ENCODE data around the gene C12orf56.
"Not testable (repeated sequence)": the region's sequence is repeated elsewhere in the genome, so short reads cannot be mapped to it uniquely, and the experiment has no call there.

Gene C12orf56

DNA sequence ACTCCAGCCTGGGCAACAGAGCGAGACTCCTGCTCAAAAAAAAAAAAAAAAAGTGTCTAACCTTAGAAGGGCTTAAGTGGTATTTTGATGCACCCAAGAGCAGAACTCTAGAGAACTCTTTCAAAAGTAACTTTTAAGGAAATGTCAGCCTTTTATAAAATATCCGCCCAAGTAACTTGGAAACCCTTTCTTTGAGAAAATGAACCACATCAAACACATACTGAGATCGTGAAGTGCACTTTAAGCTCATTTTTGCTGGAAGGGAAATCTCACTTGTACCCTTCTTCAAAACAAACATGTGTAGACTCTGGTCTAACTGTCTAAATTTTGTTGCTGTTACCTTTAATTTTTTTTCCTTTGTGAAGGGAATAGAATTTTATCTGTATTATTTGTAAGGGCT is 5.5 kb downstream of the C12orf56 start:
- H3K9me3 ChIP-seq (ENCODE audit: control insufficient read depth, low read length) = no peaks in the 10 kb centered on the region
- no peaks in the 10 kb centered on the region for H3K27me3 ChIP-seq (ENCODE audit: control insufficient read depth, insufficient read depth, low read length)
- TF ChIP-seq CTCF (IDR thresholded peaks at IDR 0.05) = no peak
- H2AFZ ChIP-seq = no peak overlapping the region
- H3K79me2 ChIP-seq = no peaks in the 10 kb centered on the region
- no peaks in the 10 kb centered on the region for H3K4me1 ChIP-seq
- no peak overlapping the region for H3K27ac ChIP-seq
- no peak overlapping the region for H3K4me2 ChIP-seq (ENCODE audit: low read length)
- H3K36me3 ChIP-seq (ENCODE audit: control insufficient read depth, insufficient read depth, low read length) = no peaks in the 10 kb centered on the region
- H3K9ac ChIP-seq = no peak overlapping the region
- H3K4me3 ChIP-seq (ENCODE audit: low read depth, low read length) = no peak overlapping the region

DNA sequence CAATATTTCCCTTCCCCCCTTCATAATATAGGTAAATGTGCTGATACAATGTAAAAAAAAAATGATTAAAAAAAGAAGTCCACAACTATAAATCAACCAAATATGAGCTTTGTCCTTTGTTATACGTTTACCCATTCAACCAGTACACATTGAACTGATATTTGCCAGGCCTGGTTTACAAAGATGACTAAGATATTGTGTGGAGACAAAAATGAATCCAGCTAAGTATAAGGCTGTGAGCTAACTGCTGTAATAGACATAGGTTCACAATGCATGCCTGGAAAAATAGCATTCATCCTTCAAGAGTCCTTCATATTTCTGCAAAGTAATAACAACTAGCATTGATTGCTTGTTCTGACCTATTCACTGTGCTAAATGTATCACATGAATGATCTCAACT is 6.9 kb downstream of the C12orf56 start:
- no peak overlapping the region for H2AFZ ChIP-seq
- H3K27me3 ChIP-seq (ENCODE audit: control insufficient read depth, insufficient read depth, low read length) = no peaks in the 10 kb centered on the region
- H3K36me3 ChIP-seq (ENCODE audit: control insufficient read depth, insufficient read depth, low read length) = no peaks in the 10 kb centered on the region
- H3K4me3 ChIP-seq (ENCODE audit: low read depth, low read length) = no peak overlapping the region
- no peak overlapping the region for H3K27ac ChIP-seq
- no peaks in the 10 kb centered on the region for H3K4me1 ChIP-seq
- H3K4me2 ChIP-seq (ENCODE audit: low read length) = no peak overlapping the region
- H3K79me2 ChIP-seq = no peaks in the 10 kb centered on the region
- H3K9me3 ChIP-seq (ENCODE audit: control insufficient read depth, low read length) = no peaks in the 10 kb centered on the region
- no peak for TF ChIP-seq CTCF (IDR thresholded peaks at IDR 0.05)
- no peak overlapping the region for H3K9ac ChIP-seq

DNA sequence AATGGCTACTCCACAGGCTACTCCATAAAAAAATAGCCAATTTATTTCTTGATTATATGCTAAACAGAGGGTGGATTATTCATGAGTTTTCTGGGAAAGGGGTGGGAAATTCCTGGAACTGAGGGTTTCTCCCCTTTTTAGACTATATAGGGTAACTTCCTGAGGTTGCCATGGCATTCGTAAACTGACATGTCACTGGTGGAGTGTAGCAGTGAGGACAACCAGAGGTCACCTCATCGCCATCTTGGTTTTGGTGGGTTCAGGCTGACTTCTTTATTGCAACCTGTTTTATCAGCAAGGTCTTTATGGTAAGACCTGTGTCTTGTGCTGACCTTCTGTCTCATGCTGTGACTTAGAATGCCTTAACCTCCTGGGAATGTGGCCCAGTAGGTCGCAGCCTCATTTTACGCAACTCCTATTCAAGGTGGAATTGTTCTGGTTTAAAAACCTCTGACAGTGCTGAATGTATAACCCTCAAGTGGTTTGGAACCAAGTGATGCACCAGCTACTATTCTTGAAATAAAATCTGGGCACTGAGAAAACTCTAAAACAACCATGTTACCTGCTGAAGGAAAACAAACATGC is 27.7 kb downstream of the C12orf56 start:
- H3K27ac ChIP-seq = no peak overlapping the region
- H3K9ac ChIP-seq = no peak overlapping the region
- H3K27me3 ChIP-seq (ENCODE audit: control insufficient read depth, insufficient read depth, low read length) = no peaks in the 10 kb centered on the region
- H3K36me3 ChIP-seq (ENCODE audit: control insufficient read depth, insufficient read depth, low read length) = no peaks in the 10 kb centered on the region
- no peak for TF ChIP-seq CTCF (IDR thresholded peaks at IDR 0.05)
- no peak overlapping the region for H2AFZ ChIP-seq
- H3K4me3 ChIP-seq (ENCODE audit: low read depth, low read length) = no peak overlapping the region
- H3K79me2 ChIP-seq = no peaks in the 10 kb centered on the region
- H3K9me3 ChIP-seq (ENCODE audit: control insufficient read depth, low read length) = no peaks in the 10 kb centered on the region
- H3K4me1 ChIP-seq = no peaks in the 10 kb centered on the region
- no peak overlapping the region for H3K4me2 ChIP-seq (ENCODE audit: low read length)

DNA sequence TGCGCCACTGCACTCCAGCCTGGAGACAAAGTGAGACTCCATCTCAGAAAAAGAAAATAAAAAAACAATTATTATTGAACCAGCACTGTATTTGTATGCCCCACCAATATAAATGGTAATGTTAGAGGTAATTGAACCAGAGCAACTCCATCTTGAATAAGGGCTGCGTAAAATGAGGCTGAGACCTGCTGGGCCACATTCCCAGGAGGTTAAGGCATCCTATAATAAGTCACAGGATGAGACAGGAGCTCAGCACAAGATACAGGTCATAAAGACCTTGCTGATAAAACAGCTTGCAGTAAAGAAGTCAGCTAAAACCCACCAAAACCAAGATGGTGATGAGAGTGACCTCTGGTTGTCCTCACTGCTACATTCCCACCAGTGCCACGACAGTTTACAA is 29.4 kb downstream of the C12orf56 start:
- H3K36me3 ChIP-seq (ENCODE audit: control insufficient read depth, insufficient read depth, low read length); H3K27me3 ChIP-seq (ENCODE audit: control insufficient read depth, insufficient read depth, low read length); H3K79me2 ChIP-seq; H3K4me2 ChIP-seq (ENCODE audit: low read length); H3K4me1 ChIP-seq; H2AFZ ChIP-seq; H3K27ac ChIP-seq; H3K9ac ChIP-seq; H3K4me3 ChIP-seq (ENCODE audit: low read depth, low read length); H3K9me3 ChIP-seq (ENCODE audit: control insufficient read depth, low read length): not testable (repeated sequence)

- not testable (repeated sequence) for H3K9ac ChIP-seq, H3K79me2 ChIP-seq, H3K4me1 ChIP-seq
These were observed 34.3 kb downstream of the C12orf56 start for GRCh38 chr12:64356209-64356608.

DNA sequence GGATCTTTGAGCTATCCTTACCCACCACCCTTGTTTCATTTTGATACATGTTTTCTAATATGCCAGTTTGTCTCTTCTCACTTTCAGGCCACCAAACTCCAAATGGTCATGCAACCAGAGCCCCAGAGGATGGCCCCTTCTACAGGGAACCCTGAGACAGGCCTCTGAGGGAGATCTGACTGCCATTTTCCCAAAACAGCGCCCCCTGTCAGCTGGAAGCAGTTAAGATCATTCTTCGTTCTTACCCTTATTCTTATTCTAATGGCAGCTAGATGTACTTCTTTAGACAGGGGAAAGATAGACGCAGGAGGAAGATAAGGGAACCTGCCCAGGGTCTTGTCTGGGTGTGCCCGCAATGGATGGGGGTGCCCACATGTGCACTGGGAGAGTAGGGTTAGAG is 38.4 kb downstream of the C12orf56 start:
- Histone ChIP-seq H3K36me3 (ENCODE audit: control insufficient read depth, insufficient read depth, low read length) (no peaks in the 10 kb centered on the region), H3K27me3 (ENCODE audit: control insufficient read depth, insufficient read depth, low read length) (no peaks in the 10 kb centered on the region), H3K4me3 (ENCODE audit: low read depth, low read length) (no peak overlapping the region), H3K4me2 (ENCODE audit: low read length) (no peak overlapping the region), H3K4me1 (no peaks in the 10 kb centered on the region), H3K79me2 (no peaks in the 10 kb centered on the region), H3K9me3 (ENCODE audit: control insufficient read depth, low read length) (peaks cover 3% of the 10 kb centered on the region), H3K27ac (no peak overlapping the region), H3K9ac (no peak overlapping the region), H2AFZ (no peak overlapping the region)
- no peak for TF ChIP-seq CTCF (IDR thresholded peaks at IDR 0.05)

More at GRCh38 chr12:64356209-64356608, 34.3 kb downstream of the C12orf56 start:
- H2AFZ ChIP-seq; H3K27me3 ChIP-seq (ENCODE audit: control insufficient read depth, insufficient read depth, low read length); H3K9me3 ChIP-seq (ENCODE audit: control insufficient read depth, low read length); H3K27ac ChIP-seq; H3K4me3 ChIP-seq (ENCODE audit: low read depth, low read length); H3K4me2 ChIP-seq (ENCODE audit: low read length); H3K36me3 ChIP-seq (ENCODE audit: control insufficient read depth, insufficient read depth, low read length): not testable (repeated sequence)
